GM23338 (cell line): ENCODE data around the gene UBE3C. TPM values are rescaled to one million over a fixed set of nuclear protein-coding genes. Genes with fewer than 3 reads are reported as not detected.

Source experiments
- ATAC-seq: fragments of 200-7000 bp; cut with Tn5 transposase; 3 replicates; pipeline ENCODE4 v1.9.1; 2020
- DNase-seq: peaks from one replicate; pipeline ENCODE4 v3.0.0-alpha.2; 2015; ENCODE audit warnings: low spot score
- H2AFZ ChIP-seq: fragments of 200-600 bp; sonication (generic); 2 replicates; pipeline ENCODE4 v1.8.0; 2016; ENCODE audit warnings: antibody characterized with exemption, mild to moderate bottlenecking, moderate library complexity
- H3F3A ChIP-seq: fragments of 200-600 bp; sonication (generic); replicated peaks from 2 replicates; pipeline ENCODE4 v1.8.0; 2017; ENCODE audit warnings: antibody characterized with exemption, mixed run types, low read depth
- H3K27ac ChIP-seq: fragments of 200-600 bp; sonication (generic); 2 replicates; pipeline ENCODE4 v1.6.1; 2016; ENCODE audit warnings: low read depth
- H3K27me3 ChIP-seq: fragments of 200-600 bp; sonication (generic); 2 replicates; pipeline ENCODE4 v1.8.0; 2016; ENCODE audit warnings: mild to moderate bottlenecking, mixed run types, moderate library complexity; ENCODE audit not compliant: insufficient read depth
- H3K36me3 ChIP-seq: fragments of 200-600 bp; sonication (generic); 2 replicates; pipeline ENCODE4 v1.8.0; 2016; ENCODE audit warnings: mild to moderate bottlenecking; ENCODE audit not compliant: insufficient read depth
- H3K4me1 ChIP-seq: fragments of 200-600 bp; sonication (generic); 2 replicates; pipeline ENCODE4 v1.8.0; 2016; ENCODE audit warnings: mild to moderate bottlenecking, moderate library complexity; ENCODE audit not compliant: insufficient read depth
- H3K4me2 ChIP-seq: fragments of 200-600 bp; sonication (generic); 2 replicates; pipeline ENCODE4 v1.7.1; 2017; ENCODE audit warnings: mixed run types
- H3K4me3 ChIP-seq: fragments of 200-600 bp; sonication (generic); 2 replicates; pipeline ENCODE4 v1.6.1; 2016; ENCODE audit warnings: mixed run types
- H3K79me2 ChIP-seq: fragments of 200-600 bp; sonication (generic); replicated peaks from 2 replicates; pipeline ENCODE4 v1.8.0; 2017; ENCODE audit warnings: mild to moderate bottlenecking; ENCODE audit not compliant: insufficient read depth
- H3K9me2 ChIP-seq: fragments of 200-600 bp; sonication (generic); 2 replicates; pipeline ENCODE4 v1.8.0; 2017; ENCODE audit not compliant: insufficient read depth
- H4K20me1 ChIP-seq: fragments of 200-600 bp; sonication (generic); replicated peaks from 2 replicates; pipeline ENCODE4 v1.8.0; 2017; ENCODE audit warnings: mild to moderate bottlenecking; ENCODE audit not compliant: insufficient read depth
- H3K27ac Mint-ChIP-seq: 2 replicates; pipeline ENCODE4 v1.8.0; 2020; ENCODE audit warnings: inconsistent platforms, mild to moderate bottlenecking, moderate library complexity, mixed read lengths
- H3K27me3 Mint-ChIP-seq: 3 replicates; pipeline ENCODE4 v1.8.0; 2022; ENCODE audit warnings: low read depth, mild to moderate bottlenecking, moderate library complexity, mixed read lengths, inconsistent platforms; ENCODE audit not compliant: insufficient read depth, poor library complexity
- H3K36me3 Mint-ChIP-seq: 3 replicates; pipeline ENCODE4 v1.8.0; 2021; ENCODE audit warnings: low read depth, mild to moderate bottlenecking, inconsistent platforms, moderate library complexity, mixed read lengths
- H3K4me1 Mint-ChIP-seq: 3 replicates; pipeline ENCODE4 v1.8.0; 2020; ENCODE audit warnings: mild to moderate bottlenecking, inconsistent platforms, mixed read lengths
- H3K4me3 Mint-ChIP-seq: 3 replicates; pipeline ENCODE4 v1.8.0; 2021; ENCODE audit warnings: moderate library complexity, mild to moderate bottlenecking, inconsistent platforms, mixed read lengths
- H3K9me3 Mint-ChIP-seq: 3 replicates; pipeline ENCODE4 v1.8.0; 2020; ENCODE audit warnings: moderate library complexity, mild to moderate bottlenecking, inconsistent platforms, mixed read lengths
- CREB1 ChIP-seq: fragments of 250-450 bp; sonication (Bioruptor Pico); IDR thresholded peaks from 2 replicates; pipeline ENCODE4 v1.5.0; 2020; ENCODE audit warnings: low read depth, mild to moderate bottlenecking, moderate library complexity
- CTCF ChIP-seq, 2 experiments: fragments of 200-600 bp in 1 of 2; sonication (generic) in 1 of 2; conservative IDR thresholded peaks; 2 replicates each; pipeline versions ENCODE4 v1.5.1 to v1.6.1; 2016 to 2017; ENCODE audit warnings: antibody characterized with exemption in 2 of 2, low read depth in 2 of 2, mild to moderate bottlenecking in 2 of 2, moderate library complexity in 1 of 2
- ETS1 ChIP-seq: IDR thresholded peaks from 2 replicates; pipeline ENCODE4 v1.6.1; 2016; ENCODE audit warnings: antibody characterized with exemption
- EZH2 ChIP-seq: fragments of 200-600 bp; sonication (generic); IDR thresholded peaks from one replicate; pipeline ENCODE4 v1.8.0; 2017; ENCODE audit warnings: antibody characterized with exemption, mild to moderate bottlenecking, low read depth; ENCODE audit not compliant: unreplicated experiment
- EZH2phosphoT487 ChIP-seq: fragments of 200-600 bp; sonication (generic); IDR thresholded peaks from one replicate; pipeline ENCODE4 v1.8.1; 2018; ENCODE audit warnings: antibody characterized with exemption; ENCODE audit not compliant: unreplicated experiment
- JUNB ChIP-seq: IDR thresholded peaks from one replicate; pipeline ENCODE4 v1.6.1; 2016; ENCODE audit warnings: antibody characterized with exemption; ENCODE audit not compliant: unreplicated experiment
- NANOG ChIP-seq: IDR thresholded peaks from 2 replicates; pipeline ENCODE4 v1.6.1; 2016; ENCODE audit warnings: antibody characterized with exemption, borderline replicate concordance
- REST ChIP-seq: IDR thresholded peaks from one replicate; pipeline ENCODE4 v1.6.1; 2018; ENCODE audit warnings: antibody characterized with exemption; ENCODE audit not compliant: unreplicated experiment
- STAT1 ChIP-seq: IDR thresholded peaks from one replicate; pipeline ENCODE4 v1.6.1; 2016; ENCODE audit warnings: antibody characterized with exemption; ENCODE audit not compliant: unreplicated experiment
- polyA plus RNA-seq: library from polyadenylated mRNA; unstranded; fragments of >200 nt; fragmentation: Nextera tagmentation; extraction: Ambion mirVana; gene quantifications from 2 replicates; pipeline ENCODE4 v1.2.1, GENCODE V29; 2016
- total RNA-seq: library from RNA; depleted of rRNA; stranded (reverse); fragments of >200 nt; shearing (Covaris generic); gene quantifications from 2 replicates; pipeline ENCODE4 v1.2.3, GENCODE V29; 2014
- TF ChIP-seq, protein P1 (sequence below): fragments of 250-450 bp; sonication (Bioruptor Pico); IDR thresholded peaks from 2 replicates; pipeline ENCODE4 v1.5.0; 2020; ENCODE audit warnings: mild to moderate bottlenecking, moderate library complexity

UBE3C gene
- total and polyA plus RNA-seq, 2 experiments from 2014 or later = 16.8 to 76.9 TPM

DNA sequence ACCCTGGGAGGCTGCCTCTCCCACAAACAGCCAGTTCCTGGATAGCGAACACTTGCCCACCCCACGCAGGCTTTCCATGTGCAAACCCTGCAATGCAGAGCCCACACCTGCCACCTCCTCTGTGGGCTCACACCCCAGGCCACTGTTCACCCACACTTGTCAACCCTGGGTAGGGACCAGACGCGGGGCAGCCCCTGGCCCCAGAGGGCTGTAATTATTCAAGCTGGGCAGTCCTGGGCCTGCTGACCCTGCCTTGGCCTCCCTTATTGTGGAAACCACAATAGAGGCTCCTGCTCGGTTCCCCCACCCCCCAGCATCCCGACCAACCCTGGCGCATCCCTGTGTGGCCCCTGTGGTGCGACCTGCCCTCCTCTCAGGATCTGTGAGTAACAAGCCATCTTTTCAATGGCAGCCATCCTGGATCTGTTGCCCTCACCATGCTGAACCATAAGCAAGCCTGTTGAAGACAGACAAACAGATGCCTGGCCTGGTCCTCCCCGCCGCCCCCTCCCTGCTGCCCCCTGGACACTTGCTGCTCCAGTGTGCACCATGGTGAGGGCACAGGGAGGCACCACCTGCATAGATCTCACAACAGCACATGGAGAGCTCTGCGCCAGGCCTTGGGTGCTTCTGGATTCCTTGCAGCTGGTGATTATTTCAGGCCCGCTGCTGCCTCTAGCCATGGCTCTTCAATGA is 15.8 kb upstream of the UBE3C start (continued):
- TF ChIP-seq, protein P1, sequence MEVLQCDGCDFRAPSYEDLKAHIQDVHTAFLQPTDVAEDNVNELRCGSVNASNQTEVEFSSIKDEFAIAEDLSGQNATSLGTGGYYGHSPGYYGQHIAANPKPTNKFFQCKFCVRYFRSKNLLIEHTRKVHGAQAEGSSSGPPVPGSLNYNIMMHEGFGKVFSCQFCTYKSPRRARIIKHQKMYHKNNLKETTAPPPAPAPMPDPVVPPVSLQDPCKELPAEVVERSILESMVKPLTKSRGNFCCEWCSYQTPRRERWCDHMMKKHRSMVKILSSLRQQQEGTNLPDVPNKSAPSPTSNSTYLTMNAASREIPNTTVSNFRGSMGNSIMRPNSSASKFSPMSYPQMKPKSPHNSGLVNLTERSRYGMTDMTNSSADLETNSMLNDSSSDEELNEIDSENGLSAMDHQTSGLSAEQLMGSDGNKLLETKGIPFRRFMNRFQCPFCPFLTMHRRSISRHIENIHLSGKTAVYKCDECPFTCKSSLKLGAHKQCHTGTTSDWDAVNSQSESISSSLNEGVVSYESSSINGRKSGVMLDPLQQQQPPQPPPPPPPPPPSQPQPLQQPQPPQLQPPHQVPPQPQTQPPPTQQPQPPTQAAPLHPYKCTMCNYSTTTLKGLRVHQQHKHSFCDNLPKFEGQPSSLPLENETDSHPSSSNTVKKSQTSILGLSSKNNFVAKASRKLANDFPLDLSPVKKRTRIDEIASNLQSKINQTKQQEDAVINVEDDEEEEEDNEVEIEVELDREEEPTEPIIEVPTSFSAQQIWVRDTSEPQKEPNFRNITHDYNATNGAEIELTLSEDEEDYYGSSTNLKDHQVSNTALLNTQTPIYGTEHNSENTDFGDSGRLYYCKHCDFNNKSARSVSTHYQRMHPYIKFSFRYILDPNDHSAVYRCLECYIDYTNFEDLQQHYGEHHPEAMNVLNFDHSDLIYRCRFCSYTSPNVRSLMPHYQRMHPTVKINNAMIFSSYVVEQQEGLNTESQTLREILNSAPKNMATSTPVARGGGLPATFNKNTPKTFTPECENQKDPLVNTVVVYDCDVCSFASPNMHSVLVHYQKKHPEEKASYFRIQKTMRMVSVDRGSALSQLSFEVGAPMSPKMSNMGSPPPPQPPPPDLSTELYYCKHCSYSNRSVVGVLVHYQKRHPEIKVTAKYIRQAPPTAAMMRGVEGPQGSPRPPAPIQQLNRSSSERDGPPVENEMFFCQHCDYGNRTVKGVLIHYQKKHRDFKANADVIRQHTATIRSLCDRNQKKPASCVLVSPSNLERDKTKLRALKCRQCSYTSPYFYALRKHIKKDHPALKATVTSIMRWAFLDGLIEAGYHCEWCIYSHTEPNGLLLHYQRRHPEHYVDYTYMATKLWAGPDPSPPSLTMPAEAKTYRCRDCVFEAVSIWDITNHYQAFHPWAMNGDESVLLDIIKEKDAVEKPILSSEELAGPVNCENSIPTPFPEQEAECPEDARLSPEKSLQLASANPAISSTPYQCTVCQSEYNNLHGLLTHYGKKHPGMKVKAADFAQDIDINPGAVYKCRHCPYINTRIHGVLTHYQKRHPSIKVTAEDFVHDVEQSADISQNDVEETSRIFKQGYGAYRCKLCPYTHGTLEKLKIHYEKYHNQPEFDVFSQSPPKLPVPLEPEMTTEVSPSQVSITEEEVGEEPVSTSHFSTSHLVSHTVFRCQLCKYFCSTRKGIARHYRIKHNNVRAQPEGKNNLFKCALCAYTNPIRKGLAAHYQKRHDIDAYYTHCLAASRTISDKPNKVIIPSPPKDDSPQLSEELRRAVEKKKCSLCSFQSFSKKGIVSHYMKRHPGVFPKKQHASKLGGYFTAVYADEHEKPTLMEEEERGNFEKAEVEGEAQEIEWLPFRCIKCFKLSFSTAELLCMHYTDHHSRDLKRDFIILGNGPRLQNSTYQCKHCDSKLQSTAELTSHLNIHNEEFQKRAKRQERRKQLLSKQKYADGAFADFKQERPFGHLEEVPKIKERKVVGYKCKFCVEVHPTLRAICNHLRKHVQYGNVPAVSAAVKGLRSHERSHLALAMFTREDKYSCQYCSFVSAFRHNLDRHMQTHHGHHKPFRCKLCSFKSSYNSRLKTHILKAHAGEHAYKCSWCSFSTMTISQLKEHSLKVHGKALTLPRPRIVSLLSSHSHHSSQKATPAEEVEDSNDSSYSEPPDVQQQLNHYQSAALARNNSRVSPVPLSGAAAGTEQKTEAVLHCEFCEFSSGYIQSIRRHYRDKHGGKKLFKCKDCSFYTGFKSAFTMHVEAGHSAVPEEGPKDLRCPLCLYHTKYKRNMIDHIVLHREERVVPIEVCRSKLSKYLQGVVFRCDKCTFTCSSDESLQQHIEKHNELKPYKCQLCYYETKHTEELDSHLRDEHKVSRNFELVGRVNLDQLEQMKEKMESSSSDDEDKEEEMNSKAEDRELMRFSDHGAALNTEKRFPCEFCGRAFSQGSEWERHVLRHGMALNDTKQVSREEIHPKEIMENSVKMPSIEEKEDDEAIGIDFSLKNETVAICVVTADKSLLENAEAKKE (CRISPR knock-in tag) = no peak
- TF ChIP-seq NANOG (no peak), CREB1 (no peak), CTCF (conservative IDR thresholded peaks at IDR 0.05; ENCODE audit: low read depth in 2 of 2) (no peak), JUNB (no peak), EZH2 (no peak), EZH2phosphoT487 (no peak)

GRCh38 chr7:157124690-157125089 is 14.0 kb upstream of the UBE3C start:
- no peak overlapping the region for H3K27ac Mint-ChIP-seq
- H3K27me3 ChIP-seq = no peaks in the 10 kb centered on the region
- H3K79me2 ChIP-seq = no peaks in the 10 kb centered on the region
- no peak overlapping the region for H3K4me3 Mint-ChIP-seq
- no peak for DNase-seq
- no peak overlapping the region for H3K4me3 ChIP-seq
- H3K9me3 Mint-ChIP-seq = no peaks in the 10 kb centered on the region
- H3K4me2 ChIP-seq = no peak overlapping the region
- no peaks in the 10 kb centered on the region for H3K36me3 Mint-ChIP-seq
- no peak for TF ChIP-seq ETS1
- no peak for TF ChIP-seq REST
- TF ChIP-seq STAT1 = no peak
- no peak for ATAC-seq
- peak overlapping the region; percentile 81; the same call in 1 of the 2 replicates for H2AFZ ChIP-seq
- H4K20me1 ChIP-seq = no peaks in the 10 kb centered on the region
- H3K36me3 ChIP-seq = no peaks in the 10 kb centered on the region
- no peak overlapping the region for H3K27ac ChIP-seq
- H3K4me1 Mint-ChIP-seq = peaks cover 7% of the 10 kb centered on the region; the same call in 1 of the 3 replicates
- H3K9me2 ChIP-seq = no peaks in the 10 kb centered on the region
- H3K4me1 ChIP-seq = no peaks in the 10 kb centered on the region
- peaks cover 6% of the 10 kb centered on the region for H3K27me3 Mint-ChIP-seq
- no peaks in the 10 kb centered on the region for H3F3A ChIP-seq
